GM12878 (cell line): ENCODE data around the gene NT5DC3. TPM values are rescaled to one million over a fixed set of nuclear protein-coding genes. Genes with fewer than 3 reads are reported as not detected.

Experiments used
- polyA plus RNA-seq, 11 experiments: library from polyadenylated mRNA; depleted of rRNA in 4 of 11; unstranded in 6 of 11; stranded (reverse) in 5 of 11; fragments of >200 nt; fragmentation: Nextera tagmentation in 4 of 11; fragmentation: Illumina TruSeq in 1 of 11; extraction: Ambion mirVana in 4 of 11; extraction: Trizol in 1 of 11; gene quantifications; 1 replicate in 1 of 11; 2 replicates in 10 of 11; pipeline versions ENCODE4 v1.2.1 to v1.2.3, GENCODE V29; 2011 to 2016; ENCODE audit warnings: inconsistent platforms in 2 of 11, missing spikeins in 2 of 11, low read depth in 1 of 11
- total RNA-seq, 4 experiments: library from RNA; depleted of rRNA in 3 of 4; stranded (reverse); fragments of >200 nt in 3 of 4; fragmentation: Illumina TruSeq in 1 of 4; extraction: Trizol in 1 of 4; gene quantifications; 2 replicates each; pipeline versions ENCODE4 v1.2.1 to v1.2.3, GENCODE V29; 2013 to 2021

Gene NT5DC3
- total and polyA plus RNA-seq, 10 of the 15 experiments (the other 5 are each of a cell fraction or from before 2014, with no cell fraction given), result 2.0 to 12.4 (median 5.9) TPM

Other genes starting within 250 kb of the NT5DC3 start
- 298 and 306 TPM in 2 replicates for gene HSP90B1, start 89.2 kb upstream of the NT5DC3 start, total RNA-seq (2014; rRNA removed)
- 644 and 702 TPM in 2 replicates for gene HSP90B1, start 89.2 kb upstream of the NT5DC3 start, total RNA-seq (2014; rRNA removed; fragmentation: Illumina TruSeq; extraction: Trizol)
- gene HSP90B1, start 89.2 kb upstream of the NT5DC3 start, total RNA-seq (2021), result 511 and 557 TPM in 2 replicates
- gene HSP90B1, start 89.2 kb upstream of the NT5DC3 start, polyA plus RNA-seq (2011; rRNA removed), result 443 and 639 TPM in 2 replicates
- gene HSP90B1, start 89.2 kb upstream of the NT5DC3 start, polyA plus RNA-seq (2014; fragmentation: Illumina TruSeq; extraction: Trizol), result 715 and 780 TPM in 2 replicates
- 100 to 1,000 TPM; 254 to 414 TPM for gene HSP90B1, start 89.2 kb upstream of the NT5DC3 start, polyA plus RNA-seq (2014; fragmentation: Nextera tagmentation; extraction: Ambion mirVana)
- 495 and 564 TPM in 2 replicates for gene HSP90B1, start 89.2 kb upstream of the NT5DC3 start, polyA plus RNA-seq (2014; rRNA removed)
- gene HSP90B1, start 89.2 kb upstream of the NT5DC3 start, polyA plus RNA-seq (2016; fragmentation: Nextera tagmentation; extraction: Ambion mirVana), result 100 to 1,000 TPM; 936 to 968 TPM
- 47.5 and 57.8 TPM in 2 replicates for gene TDG, start 124.6 kb upstream of the NT5DC3 start, total RNA-seq (2014; rRNA removed)
- 53.7 and 56.3 TPM in 2 replicates for gene TDG, start 124.6 kb upstream of the NT5DC3 start, total RNA-seq (2014; rRNA removed; fragmentation: Illumina TruSeq; extraction: Trizol)
- gene TDG, start 124.6 kb upstream of the NT5DC3 start, total RNA-seq (2021), result 46.7 and 51.9 TPM in 2 replicates
- gene TDG, start 124.6 kb upstream of the NT5DC3 start, polyA plus RNA-seq (2011; rRNA removed), result 47.5 and 72.3 TPM in 2 replicates
- 63.6 and 70.5 TPM in 2 replicates for gene TDG, start 124.6 kb upstream of the NT5DC3 start, polyA plus RNA-seq (2014; fragmentation: Illumina TruSeq; extraction: Trizol)
- gene TDG, start 124.6 kb upstream of the NT5DC3 start, polyA plus RNA-seq (2014; fragmentation: Nextera tagmentation; extraction: Ambion mirVana), result 10 to 100 TPM; 29.7 to 33.7 TPM
- gene TDG, start 124.6 kb upstream of the NT5DC3 start, polyA plus RNA-seq (2014; rRNA removed), result 44.0 and 50.5 TPM in 2 replicates
- gene TDG, start 124.6 kb upstream of the NT5DC3 start, polyA plus RNA-seq (2016; fragmentation: Nextera tagmentation; extraction: Ambion mirVana), result 10 to 100 TPM; 63.2 to 68.8 TPM
- 0.27 and 0.28 TPM in 2 replicates for gene GLT8D2, start 209.0 kb upstream of the NT5DC3 start, total RNA-seq (2014; rRNA removed)
- gene GLT8D2, start 209.0 kb upstream of the NT5DC3 start, total RNA-seq (2014; rRNA removed; fragmentation: Illumina TruSeq; extraction: Trizol), result 0.28 TPM in 1 of 2 replicates, not detected in the other
- gene GLT8D2, start 209.0 kb upstream of the NT5DC3 start, total RNA-seq (2021), result 0.13 and 0.41 TPM in 2 replicates
- gene GLT8D2, start 209.0 kb upstream of the NT5DC3 start, polyA plus RNA-seq (2011; rRNA removed), result 0.20 and 0.23 TPM in 2 replicates
- gene GLT8D2, start 209.0 kb upstream of the NT5DC3 start, polyA plus RNA-seq (2014; fragmentation: Illumina TruSeq; extraction: Trizol), result 0.37 TPM in 1 of 2 replicates, not detected in the other
- under 1 TPM; 0.31 to 0.37 TPM for gene GLT8D2, start 209.0 kb upstream of the NT5DC3 start, polyA plus RNA-seq (2014; fragmentation: Nextera tagmentation; extraction: Ambion mirVana)
- gene GLT8D2, start 209.0 kb upstream of the NT5DC3 start, polyA plus RNA-seq (2014; rRNA removed), result 0.06 and 0.19 TPM in 2 replicates
- under 1 TPM; 0.60 to 0.80 TPM for gene GLT8D2, start 209.0 kb upstream of the NT5DC3 start, polyA plus RNA-seq (2016; fragmentation: Nextera tagmentation; extraction: Ambion mirVana)
- gene HCFC2, start 223.3 kb upstream of the NT5DC3 start, total RNA-seq (2014; rRNA removed), result 8.9 and 9.0 TPM in 2 replicates
- 9.5 TPM in 2 replicates for gene HCFC2, start 223.3 kb upstream of the NT5DC3 start, total RNA-seq (2014; rRNA removed; fragmentation: Illumina TruSeq; extraction: Trizol)
- 9.2 and 9.4 TPM in 2 replicates for gene HCFC2, start 223.3 kb upstream of the NT5DC3 start, total RNA-seq (2021)
- 14.2 and 19.1 TPM in 2 replicates for gene HCFC2, start 223.3 kb upstream of the NT5DC3 start, polyA plus RNA-seq (2011; rRNA removed)
- 7.6 and 8.6 TPM in 2 replicates for gene HCFC2, start 223.3 kb upstream of the NT5DC3 start, polyA plus RNA-seq (2014; fragmentation: Illumina TruSeq; extraction: Trizol)
- gene HCFC2, start 223.3 kb upstream of the NT5DC3 start, polyA plus RNA-seq (2014; fragmentation: Nextera tagmentation; extraction: Ambion mirVana), result 1 to 10 TPM; 1.8 to 3.8 TPM
- 5.7 and 9.1 TPM in 2 replicates for gene HCFC2, start 223.3 kb upstream of the NT5DC3 start, polyA plus RNA-seq (2014; rRNA removed)
- 10 to 100 TPM; 11.8 to 13.1 TPM for gene HCFC2, start 223.3 kb upstream of the NT5DC3 start, polyA plus RNA-seq (2016; fragmentation: Nextera tagmentation; extraction: Ambion mirVana)